Germinal center (tissue), 1 donor: ENCODE measurements around the gene RNF144B.
A peak's percentile ranks its signal among the peaks of the same experiment; 100 is the strongest.
"Not testable (repeated sequence)": the region's sequence is repeated elsewhere in the genome, so short reads cannot be mapped to it uniquely, and the experiment has no call there.

Experiments
- DNase-seq: peaks from one replicate; pipeline ENCODE4 v3.0.0; 2012; ENCODE audit warnings: mixed read lengths, low spot score

RNF144B gene

DNA sequence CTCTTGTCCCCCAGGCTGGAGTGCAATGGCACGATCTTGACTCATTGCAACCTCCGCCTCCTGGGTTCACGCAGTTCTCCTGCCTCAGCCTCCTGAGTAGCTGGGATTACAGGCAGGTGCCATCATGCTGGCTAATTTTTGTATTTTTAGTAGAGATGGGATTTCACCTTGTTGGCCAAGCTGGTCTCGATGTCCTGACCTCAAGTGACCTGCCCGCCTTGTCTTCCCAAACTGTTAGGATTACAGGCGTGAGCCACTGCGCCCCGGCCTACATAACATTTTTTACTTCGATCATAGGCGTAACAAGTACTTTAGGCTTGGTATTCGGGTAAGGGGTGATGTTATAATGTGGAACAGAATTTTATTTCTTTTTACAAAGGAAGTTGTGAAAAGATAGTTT, 22.5 kb downstream of the RNF144B start:
- DNase-seq, result not testable (repeated sequence)

GRCh38 chr6:18410412-18410811, 23.3 kb downstream of the RNF144B start:
- DNase-seq, result no peak

- peak; percentile 30 for DNase-seq
These were observed 24.9 kb downstream of the RNF144B start for GRCh38 chr6:18412068-18412467.

DNA sequence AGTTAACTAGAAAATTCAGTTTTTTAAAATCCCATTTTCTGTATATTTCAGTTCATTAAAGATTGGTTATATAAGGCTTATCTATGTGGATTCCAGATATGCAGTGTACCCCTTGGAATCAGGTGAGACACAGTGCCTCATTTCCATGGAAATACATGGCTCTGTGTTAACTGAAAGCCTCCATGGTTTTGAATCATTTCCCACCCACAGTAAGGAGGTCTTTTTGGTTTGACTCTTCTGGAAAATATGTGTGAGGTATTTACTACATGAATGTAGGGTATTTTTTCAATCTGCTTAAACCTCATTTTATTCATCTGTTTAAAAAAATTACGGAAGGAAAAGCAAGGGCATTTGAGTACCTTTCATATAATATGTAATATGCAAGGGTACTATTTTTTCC, 25.5 kb downstream of the RNF144B start:
- no peak for DNase-seq

- DNase-seq, result no peak
These were observed 26.2 kb downstream of the RNF144B start for GRCh38 chr6:18413381-18413780.

DNA sequence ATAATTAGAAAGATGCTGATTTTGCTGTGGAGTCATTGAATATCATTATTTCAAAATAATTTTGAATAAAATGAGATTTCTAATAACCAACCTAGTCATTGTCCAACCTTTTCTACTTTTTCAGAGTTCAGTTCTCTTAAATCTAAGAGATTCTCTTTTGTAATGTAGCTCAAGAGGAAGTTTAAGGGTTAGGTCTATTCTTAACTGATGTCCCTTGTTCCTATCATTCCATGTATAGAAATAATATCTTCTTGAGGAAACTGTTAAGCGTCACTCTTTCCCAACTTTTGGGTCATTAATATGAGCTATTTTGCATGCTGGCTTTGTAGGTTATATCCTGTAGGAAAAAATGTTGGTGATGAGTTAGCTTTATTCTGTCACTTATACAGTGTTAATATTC, 27.0 kb downstream of the RNF144B start:
- DNase-seq, result no peak

GRCh38 chr6:18415207-18415606, 28.1 kb downstream of the RNF144B start:
- no peak for DNase-seq

- DNase-seq, result no peak
These were observed 28.7 kb downstream of the RNF144B start for GRCh38 chr6:18415671-18416340.

- DNase-seq, result no peak
These were observed 29.2 kb downstream of the RNF144B start for GRCh38 chr6:18416341-18416679.

- no peak for DNase-seq
These were observed 33.2 kb downstream of the RNF144B start for GRCh38 chr6:18420328-18420727.

- DNase-seq, result no peak
These were observed 35.0 kb downstream of the RNF144B start for GRCh38 chr6:18422136-18422535.

DNA sequence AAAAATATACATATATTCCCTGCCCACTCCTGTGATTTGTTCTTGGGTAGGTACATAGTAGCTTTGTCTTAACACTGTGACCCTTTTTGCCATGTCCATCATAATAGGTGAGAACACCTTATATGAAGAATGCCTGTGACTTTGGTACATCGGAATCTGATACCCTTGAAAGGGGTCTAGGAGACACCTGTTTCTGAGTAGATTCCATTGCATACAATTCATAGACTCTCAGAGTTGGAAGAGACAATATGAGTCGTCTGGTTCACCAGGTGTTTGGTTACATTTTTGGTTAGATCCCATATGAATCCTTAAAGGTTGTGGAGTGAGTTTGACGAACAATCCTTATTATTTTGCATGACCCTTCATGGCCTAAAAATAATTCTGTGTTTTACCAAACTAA, 36.3 kb downstream of the RNF144B start:
- no peak for DNase-seq

DNA sequence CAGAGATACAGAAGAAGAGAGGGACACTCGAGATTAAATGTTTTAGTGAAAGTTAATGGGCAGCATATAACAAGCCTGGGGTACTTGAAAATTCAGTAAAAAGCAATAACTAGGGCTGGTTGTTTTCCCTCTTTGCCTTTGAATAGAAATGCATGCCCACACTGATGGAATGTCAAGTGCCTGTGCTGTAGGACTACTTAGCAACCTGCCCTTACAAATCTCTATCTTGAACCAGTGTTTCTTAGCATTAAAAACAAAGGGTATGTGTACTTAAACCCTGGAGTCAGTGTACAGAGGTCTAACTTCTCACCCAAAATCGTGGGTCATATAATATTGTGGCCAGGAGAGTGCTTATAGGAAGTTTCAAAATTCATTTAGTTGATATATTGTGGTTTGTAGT, 37.1 kb downstream of the RNF144B start:
- no peak for DNase-seq

- DNase-seq, result no peak
These were observed 38.1 kb downstream of the RNF144B start for GRCh38 chr6:18425218-18425617.

DNA sequence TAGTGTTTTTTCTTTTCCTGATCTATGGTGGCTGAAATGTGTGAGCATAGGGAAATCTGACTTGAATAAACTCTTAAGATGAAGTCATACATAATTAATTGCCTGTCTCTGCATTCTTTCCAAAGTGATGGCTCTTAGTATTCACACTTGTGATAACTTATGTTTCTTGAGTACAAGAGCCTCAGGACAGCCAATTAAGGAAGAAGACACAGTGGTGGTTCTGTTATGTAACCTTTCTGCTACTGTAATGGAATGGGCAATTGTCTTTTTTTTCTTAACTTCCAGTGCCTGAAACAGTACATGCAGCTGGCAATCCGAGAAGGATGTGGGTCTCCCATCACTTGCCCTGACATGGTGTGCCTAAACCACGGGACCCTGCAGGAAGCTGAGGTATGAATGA, 40.1 kb downstream of the RNF144B start:
- DNase-seq, result no peak

GRCh38 chr6:18429655-18430297, 42.6 kb downstream of the RNF144B start:
- no peak for DNase-seq

GRCh38 chr6:18431581-18431980, 44.4 kb downstream of the RNF144B start:
- no peak for DNase-seq

DNA sequence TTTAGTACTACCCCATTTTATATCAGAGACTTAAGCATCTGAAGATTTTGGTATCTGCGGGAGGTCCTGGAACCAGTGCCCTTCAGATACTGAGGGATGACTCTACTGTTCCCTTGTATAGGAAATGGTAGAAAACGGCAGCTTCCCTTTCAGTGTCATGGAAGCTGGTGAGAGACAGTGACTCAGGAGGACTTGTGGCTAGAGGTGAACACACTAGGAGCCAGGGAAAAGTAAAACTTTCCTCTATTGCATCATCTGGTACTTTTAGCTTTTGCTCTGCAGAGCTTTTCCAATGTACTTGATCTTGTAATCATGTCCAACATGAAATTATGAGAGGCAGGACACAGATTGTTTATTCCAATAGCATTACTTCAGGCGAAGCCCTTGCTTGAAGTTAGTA, 45.0 kb downstream of the RNF144B start:
- no peak for DNase-seq

GRCh38 chr6:18432619-18433018, 45.5 kb downstream of the RNF144B start:
- DNase-seq, result no peak

DNA sequence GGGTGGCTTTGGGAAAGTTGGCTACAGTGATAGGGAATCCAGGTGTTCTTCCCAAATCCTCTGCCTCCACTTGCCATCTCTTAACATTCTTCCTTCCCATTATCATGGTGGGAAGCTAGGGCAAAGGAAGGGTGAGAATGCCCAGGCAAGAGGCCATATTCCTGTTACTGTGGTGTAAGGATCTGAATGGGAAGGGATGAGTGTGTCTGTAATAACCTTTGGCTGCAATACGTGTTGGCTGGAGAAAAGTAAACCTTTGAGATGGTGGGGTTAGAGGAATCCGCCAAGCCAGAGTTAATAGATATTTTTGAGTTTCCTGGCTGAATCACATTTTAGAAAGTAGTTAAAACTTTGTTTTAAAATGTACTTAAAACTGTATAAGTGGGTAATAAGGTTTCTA, 45.9 kb downstream of the RNF144B start:
- DNase-seq, result no peak

DNA sequence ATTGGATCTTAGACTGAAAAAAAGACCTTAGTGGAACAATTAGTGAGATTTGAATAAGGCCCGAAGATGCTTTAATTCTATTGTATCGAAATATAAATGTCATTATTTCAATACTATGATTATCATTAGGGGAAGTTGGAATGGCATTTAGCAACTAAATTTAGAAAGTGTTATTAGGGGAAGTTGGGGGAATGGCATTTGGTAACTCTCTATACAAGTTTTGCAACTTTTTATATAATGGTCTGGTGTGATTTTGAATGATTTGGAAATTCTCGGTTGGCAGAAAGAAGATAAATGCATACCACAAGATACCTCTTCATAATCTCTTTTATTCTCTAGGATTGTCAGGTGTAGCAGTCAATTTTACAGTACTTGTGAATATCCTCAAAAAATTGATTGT, 49.2 kb downstream of the RNF144B start:
- no peak for DNase-seq

GRCh38 chr6:18439581-18439980, 52.4 kb downstream of the RNF144B start:
- DNase-seq, result no peak

GRCh38 chr6:18441251-18441979, 54.3 kb downstream of the RNF144B start:
- no peak for DNase-seq

DNA sequence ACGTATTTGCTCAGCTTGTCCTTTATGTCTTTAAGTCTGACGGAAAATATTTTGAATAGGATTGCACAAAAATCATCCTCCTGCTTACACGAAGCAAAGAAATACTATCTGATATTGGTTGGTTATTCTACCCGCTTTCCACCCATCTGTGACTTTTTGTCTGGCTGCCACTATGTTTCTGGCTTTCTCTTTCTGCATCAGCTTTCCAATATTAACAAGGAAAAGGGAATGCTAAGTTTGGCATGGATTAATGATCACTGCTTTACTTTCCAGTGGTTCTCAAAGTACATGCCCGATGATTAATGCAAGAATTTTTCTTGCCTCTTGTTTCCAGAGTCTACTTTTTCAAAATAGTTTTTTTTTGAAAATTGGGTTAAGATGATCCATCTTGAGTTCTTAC, 57.0 kb downstream of the RNF144B start:
- DNase-seq, result no peak
